H1 (cell line): ENCODE measurements around the gene PAXIP1. TPM values are rescaled to one million over a fixed set of nuclear protein-coding genes. Genes with fewer than 3 reads are reported as not detected.

Experiments used
- CTCF ChIA-PET: fragments of 300-600 bp; sonication (Branson Sonifier 250); formaldehyde crosslinking; loops from one replicate; lab custom pipeline; 2021; ENCODE audit not compliant: partially characterized antibody; lab: Charles Lee
- POLR2A ChIA-PET: fragments of 300-600 bp; sonication (Branson Sonifier 250); formaldehyde crosslinking; loops from one replicate; lab custom pipeline; 2021; ENCODE audit warnings: inconsistent platforms; ENCODE audit not compliant: partially characterized antibody; lab: Charles Lee
- DNase-seq, 2 experiments: peaks; one replicate each; pipeline versions ENCODE4 v3.0.0 to v3.0.0-alpha.2; 2010 to 2022; ENCODE audit warnings: low spot score in 2 of 2, low read depth in 1 of 2, mixed read lengths in 1 of 2
- FAIRE-seq: peaks from 2 replicates; lab custom pipeline; 2011; peaks lifted over from hg19 to GRCh38; lab: Jason Lieb, UNC
- H2AFZ ChIP-seq: 2 replicates; pipeline ENCODE4 v1.8.1; 2012; ENCODE audit warnings: low read length, inconsistent platforms
- H2AK5ac ChIP-seq: 2 replicates; pipeline ENCODE4 v1.6.1; 2013; ENCODE audit warnings: low read depth, low read length
- H2BK120ac ChIP-seq: replicated peaks from 2 replicates; pipeline ENCODE3; 2013; ENCODE audit warnings: low read depth, low read length, inconsistent platforms
- H2BK12ac ChIP-seq: 2 replicates; pipeline ENCODE4 v1.6.1; 2013; ENCODE audit warnings: low read depth, low read length
- H2BK15ac ChIP-seq: 2 replicates; pipeline ENCODE4 v1.6.1; 2013; ENCODE audit warnings: low read length
- H2BK20ac ChIP-seq: 2 replicates; pipeline ENCODE4 v1.6.1; 2013; ENCODE audit warnings: low read length
- H2BK5ac ChIP-seq: 2 replicates; pipeline ENCODE4 v1.6.1; 2013; ENCODE audit warnings: low read depth, low read length
- H3K14ac ChIP-seq: 2 replicates; pipeline ENCODE4 v1.6.1; 2013; ENCODE audit warnings: inconsistent platforms; ENCODE audit not compliant: insufficient read length
- H3K18ac ChIP-seq: 2 replicates; pipeline ENCODE4 v1.6.1; 2013; ENCODE audit warnings: low read length; ENCODE audit errors: extremely low read depth
- H3K23ac ChIP-seq: 2 replicates; pipeline ENCODE4 v1.6.1; 2013; ENCODE audit warnings: inconsistent platforms; ENCODE audit not compliant: insufficient read length
- H3K23me2 ChIP-seq: 2 replicates; pipeline ENCODE4 v1.6.1; 2013; ENCODE audit warnings: low read depth, low read length
- H3K27ac ChIP-seq: 2 replicates; pipeline ENCODE4 v1.6.1; 2011; ENCODE audit warnings: low read depth, low read length, inconsistent platforms
- H3K27me3 ChIP-seq, 4 experiments: replicated peaks in 1 of 4; 1 replicate in 1 of 4; 2 replicates in 3 of 4; pipeline versions ENCODE4 v1.6.1 to v1.8.1; 2011 to 2013; ENCODE audit warnings: low read length in 3 of 4, mild to moderate bottlenecking in 3 of 4, inconsistent platforms in 2 of 4, mixed read lengths in 2 of 4, moderate library complexity in 1 of 4; ENCODE audit not compliant: control insufficient read depth in 3 of 4, insufficient read depth in 3 of 4; ENCODE audit errors: extremely low read depth in 1 of 4
- H3K36me3 ChIP-seq, 4 experiments: 2 replicates each; pipeline versions ENCODE4 v1.6.1 to v1.8.1; 2011 to 2013; ENCODE audit warnings: mild to moderate bottlenecking in 4 of 4, low read length in 3 of 4, moderate library complexity in 2 of 4, control low read depth in 1 of 4, inconsistent platforms in 1 of 4; ENCODE audit not compliant: insufficient read depth in 4 of 4, control insufficient read depth in 2 of 4
- H3K4ac ChIP-seq: replicated peaks from 2 replicates; pipeline ENCODE3; 2013; ENCODE audit warnings: low read length, low read depth, mixed read lengths, inconsistent platforms; ENCODE audit not compliant: insufficient read length
- H3K4me1 ChIP-seq, 4 experiments: replicated peaks in 1 of 4; 1 replicate in 1 of 4; 2 replicates in 3 of 4; pipeline versions ENCODE4 v1.6.1 to v1.8.1; 2011 to 2013; ENCODE audit warnings: low read length in 3 of 4, inconsistent platforms in 2 of 4, mixed read lengths in 1 of 4; ENCODE audit not compliant: insufficient read depth in 4 of 4, control insufficient read depth in 3 of 4
- H3K4me2 ChIP-seq, 2 experiments: 2 replicates each; pipeline versions ENCODE4 v1.6.1 to v1.8.1; 2011 to 2013; ENCODE audit warnings: low read depth in 2 of 2, low read length in 2 of 2, control low read depth in 1 of 2, inconsistent platforms in 1 of 2, mild to moderate bottlenecking in 1 of 2; ENCODE audit not compliant: insufficient read depth in 1 of 2
- H3K4me3 ChIP-seq, 4 experiments: fragments of 200-600, 300-600 bp in 1 of 4; sonication (generic), shearing (Covaris generic), sonication (Bioruptor Twin) in 1 of 4; 2 replicates each; pipeline versions ENCODE4 v1.5.1 to v1.8.1; 2011 to 2016; ENCODE audit warnings: low read length in 4 of 4, low read depth in 3 of 4, control low read depth in 2 of 4, inconsistent platforms in 2 of 4, mild to moderate bottlenecking in 2 of 4, mixed read lengths in 1 of 4, moderate library complexity in 1 of 4; ENCODE audit not compliant: insufficient read depth in 2 of 4; ENCODE audit errors: extremely low read depth in 1 of 4
- H3K56ac ChIP-seq: replicated peaks from 2 replicates; pipeline ENCODE3; 2013; ENCODE audit warnings: low read depth, mild to moderate bottlenecking, mixed read lengths, low read length, inconsistent platforms; ENCODE audit not compliant: insufficient read length
- H3K79me1 ChIP-seq: 2 replicates; pipeline ENCODE4 v1.6.1; 2013; ENCODE audit warnings: low read depth, low read length, control low read depth
- H3K79me2 ChIP-seq, 2 experiments: 2 replicates each; pipeline versions ENCODE4 v1.6.1 to v1.8.1; 2012 to 2013; ENCODE audit warnings: low read length in 2 of 2, mild to moderate bottlenecking in 2 of 2, inconsistent platforms in 1 of 2; ENCODE audit not compliant: insufficient read depth in 2 of 2, control insufficient read depth in 1 of 2
- H3K9ac ChIP-seq, 4 experiments: replicated peaks in 1 of 4; 1 replicate in 1 of 4; 2 replicates in 3 of 4; pipeline versions ENCODE4 v1.6.1 to v1.8.1; 2011 to 2013; ENCODE audit warnings: low read depth in 3 of 4, low read length in 3 of 4, control low read depth in 2 of 4, mild to moderate bottlenecking in 2 of 4, moderate library complexity in 2 of 4, inconsistent platforms in 1 of 4; ENCODE audit errors: extremely low read depth in 1 of 4
- H3K9me3 ChIP-seq, 2 experiments: 2 replicates each; pipeline versions ENCODE4 v1.6.1 to v1.8.1; 2012 to 2013; ENCODE audit warnings: mild to moderate bottlenecking in 2 of 2, moderate library complexity in 2 of 2, control low read depth in 1 of 2, inconsistent platforms in 1 of 2, low read depth in 1 of 2, low read length in 1 of 2, mixed read lengths in 1 of 2; ENCODE audit not compliant: insufficient read depth in 2 of 2
- H4K20me1 ChIP-seq, 2 experiments: replicated peaks in 1 of 2; 2 replicates each; pipeline versions ENCODE3 to v1.8.1; 2011 to 2013; ENCODE audit warnings: inconsistent platforms in 2 of 2, low read length in 2 of 2, mild to moderate bottlenecking in 1 of 2; ENCODE audit not compliant: insufficient read depth in 2 of 2, control insufficient read depth in 1 of 2
- H4K5ac ChIP-seq: 2 replicates; pipeline ENCODE4 v1.6.1; 2013; ENCODE audit warnings: low read length, low read depth, mixed read lengths, inconsistent platforms; ENCODE audit not compliant: insufficient read length
- H4K8ac ChIP-seq: 2 replicates; pipeline ENCODE4 v1.8.0; 2013; ENCODE audit warnings: mild to moderate bottlenecking, moderate library complexity, low read length, inconsistent platforms; ENCODE audit not compliant: insufficient read depth; ENCODE audit errors: extremely low read depth
- H4K91ac ChIP-seq: replicated peaks from 2 replicates; pipeline ENCODE3; 2013; ENCODE audit warnings: low read length, mixed read lengths, inconsistent platforms; ENCODE audit not compliant: insufficient read length
- ASH2L ChIP-seq: fragments of 200-600, 300-600 bp; sonication (generic); IDR thresholded peaks from one replicate; pipeline ENCODE4 v1.7.1; 2017; ENCODE audit warnings: low read length
- BRCA1 ChIP-seq: IDR thresholded peaks from 2 replicates; pipeline ENCODE4 v1.6.1; 2012; ENCODE audit warnings: low read depth, low read length, improper control_type of control experiment
- CTBP2 ChIP-seq: IDR thresholded peaks from 2 replicates; pipeline ENCODE4 v1.7.0; 2011; ENCODE audit warnings: borderline replicate concordance, mild to moderate bottlenecking, moderate library complexity, mixed read lengths, low read length; ENCODE audit not compliant: insufficient read depth, insufficient read length
- CTCF ChIP-seq, 3 experiments: IDR thresholded peaks; 1 replicate in 2 of 3; 2 replicates in 1 of 3; pipeline versions ENCODE4 v1.5.1 to v1.6.1; 2011; ENCODE audit warnings: low read length in 3 of 3, mild to moderate bottlenecking in 3 of 3, inconsistent platforms in 2 of 3, low read depth in 1 of 3, moderate library complexity in 1 of 3; ENCODE audit not compliant: insufficient read depth in 1 of 3; ENCODE audit errors: control extremely low read depth in 1 of 3
- EP300 ChIP-seq, 2 experiments: IDR thresholded peaks; 1 replicate in 1 of 2; 2 replicates in 1 of 2; pipeline ENCODE4 v1.6.1; 2011 to 2012; ENCODE audit warnings: low read depth in 2 of 2, low read length in 2 of 2, mild to moderate bottlenecking in 2 of 2, borderline replicate concordance in 1 of 2, inconsistent platforms in 1 of 2, moderate library complexity in 1 of 2
- GABPA ChIP-seq: IDR thresholded peaks from 2 replicates; pipeline ENCODE4 v1.6.1; 2011; ENCODE audit warnings: mild to moderate bottlenecking, low read length, moderate library complexity, borderline replicate concordance; ENCODE audit not compliant: insufficient read depth
- HDAC2 ChIP-seq, 2 experiments: fragments of 300-600 bp in 1 of 2; sonication (generic) in 1 of 2; IDR thresholded peaks; 2 replicates each; pipeline ENCODE4 v1.6.1; 2011 to 2012; ENCODE audit warnings: low read depth in 2 of 2, low read length in 2 of 2, mild to moderate bottlenecking in 2 of 2, moderate library complexity in 2 of 2, borderline replicate concordance in 1 of 2, inconsistent platforms in 1 of 2
- RBBP5 ChIP-seq: IDR thresholded peaks from 2 replicates; pipeline ENCODE4 v1.7.1; 2012; ENCODE audit warnings: low read depth, mild to moderate bottlenecking, inconsistent platforms, low read length, moderate library complexity, borderline replicate concordance
- SIX5 ChIP-seq: IDR thresholded peaks from 2 replicates; pipeline ENCODE4 v1.6.1; 2011; ENCODE audit warnings: mild to moderate bottlenecking, low read depth, low read length
- SRF ChIP-seq: IDR thresholded peaks from 2 replicates; pipeline ENCODE4 v1.6.1; 2011; ENCODE audit warnings: mild to moderate bottlenecking, low read depth, low read length, moderate library complexity
- TBP ChIP-seq: IDR thresholded peaks from 2 replicates; pipeline ENCODE4 v1.6.1; 2011; ENCODE audit warnings: low read depth, low read length, improper control_type of control experiment
- WGBS, 2 experiments: shearing (Covaris generic) in 1 of 2; methylation state at CpG; one replicate each; pipeline versions ENCODE4 v1.1.6 to v1.1.7; 2013 to 2015; ENCODE audit warnings: low lambda C conversion rate in 2 of 2, mixed read lengths in 2 of 2, inconsistent platforms in 1 of 2, low coverage in 1 of 2, missing lambda C conversion rate in 1 of 2; ENCODE audit not compliant: insufficient replicate concordance in 2 of 2, insufficient coverage in 1 of 2, insufficient read length in 1 of 2; ENCODE audit errors: extremely low coverage in 1 of 2, missing lambda C conversion rate in 1 of 2; 5-methylcytosine and 5-hydroxymethylcytosine counted together
- polyA plus RNA-seq, 7 experiments: library from polyadenylated mRNA; depleted of rRNA in 3 of 7; stranded (reverse) in 5 of 7; unstranded in 2 of 7; fragments of >200 nt in 5 of 7; fragments of 200-250 nt in 2 of 7; gene quantifications; 1 replicate in 5 of 7; 2 replicates in 1 of 7; 4 replicates in 1 of 7; pipeline versions ENCODE4 v1.2.1 to v1.2.3, GENCODE V29; 2011 to 2013; ENCODE audit warnings: missing spikeins in 2 of 7, mixed read lengths in 2 of 7
- total RNA-seq: library from RNA; stranded (reverse); fragmentation: NEBNext Ultra II Directional; extraction: Animal tissue kit (Norgen Biotek cat#: 25700); gene quantifications from 2 replicates; pipeline ENCODE4 v1.2.1, GENCODE V29; 2021

The PAXIP1 gene
- total and polyA plus RNA-seq, 2 of the 8 experiments (the other 6 are each of a cell fraction or from before 2014, with no cell fraction given) = 32.4 to 32.8 TPM

- no peak overlapping the region for H3K14ac ChIP-seq
- WGBS, 2 experiments = 97% methylated on average over 2 of the region's 2 CpGs; no CpG with 5 or more reads in 1 of the 2 experiments
- CTCF ChIA-PET = no interaction called here
- no peak for TF ChIP-seq RBBP5
- no peak for TF ChIP-seq CTCF (IDR thresholded peaks at IDR 0.05; ENCODE audit: control extremely low read depth in 1 of 3, insufficient read depth in 1 of 3, low read depth in 1 of 3, low read length in 3 of 3)
- no peak for TF ChIP-seq GABPA
- TF ChIP-seq BRCA1 = no peak
- no peak for TF ChIP-seq TBP
- TF ChIP-seq EP300 (IDR thresholded peaks at IDR 0.05; ENCODE audit: borderline replicate concordance in 1 of 2, low read depth in 2 of 2, low read length in 2 of 2) = no peak
- TF ChIP-seq HDAC2 (IDR thresholded peaks at IDR 0.05; ENCODE audit: borderline replicate concordance in 1 of 2, low read depth in 2 of 2, low read length in 2 of 2) = no peak
- no peak for TF ChIP-seq CTBP2
- no peak for TF ChIP-seq ASH2L
- no peak for TF ChIP-seq SRF
- no peak for TF ChIP-seq SIX5
Observed at GRCh38 chr7:154931906-154932305, 71.0 kb downstream of the PAXIP1 start.

More at GRCh38 chr7:154931906-154932305, 71.0 kb downstream of the PAXIP1 start:
- H4K20me1 ChIP-seq = no peaks in the 10 kb centered on the region
- H2BK120ac ChIP-seq = no peak overlapping the region
- no peaks in the 10 kb centered on the region for H3K27me3 ChIP-seq
- no peak overlapping the region for H2BK15ac ChIP-seq
- POLR2A ChIA-PET = no interaction called here
- H3K27ac ChIP-seq = no peak overlapping the region
- no peak overlapping the region for H3K18ac ChIP-seq
- H2BK20ac ChIP-seq = no peak overlapping the region; the same call in 1 of the 2 replicates
- H3K79me1 ChIP-seq = no peaks in the 10 kb centered on the region
- H3K4me3 ChIP-seq = no peak overlapping the region
- peaks cover 0 to 12% (median 0%) of the 10 kb centered on the region in 4 experiments; a peak in 2 of 8 replicates for H3K36me3 ChIP-seq
- H2BK5ac ChIP-seq = no peak overlapping the region
- no peak overlapping the region for H2AFZ ChIP-seq
- no peak for DNase-seq
- no peak overlapping the region for H3K23ac ChIP-seq
- H2AK5ac ChIP-seq = no peak overlapping the region
- no peaks in the 10 kb centered on the region for H3K79me2 ChIP-seq
- no peak for FAIRE-seq
- H4K8ac ChIP-seq = no peak overlapping the region
- no peak overlapping the region for H3K4me2 ChIP-seq
- H3K23me2 ChIP-seq = no peaks in the 10 kb centered on the region
- peaks cover 0 to 6% (median 4%) of the 10 kb centered on the region in 4 experiments; a peak in 5 of 7 replicates for H3K4me1 ChIP-seq
- peaks cover 28 to 35% of the 10 kb centered on the region in 2 experiments for H3K9me3 ChIP-seq
- H3K9ac ChIP-seq = no peak overlapping the region
- no peak overlapping the region for H3K56ac ChIP-seq
- no peak overlapping the region for H3K4ac ChIP-seq
- no peak overlapping the region for H4K91ac ChIP-seq
- H2BK12ac ChIP-seq = no peak overlapping the region; the same call in 1 of the 2 replicates
- H4K5ac ChIP-seq = no peak overlapping the region
